ENCODE results near the gene FUZ.

- TF ChIP-seq ZNF274 (IDR thresholded peaks at IDR 0.05; ENCODE audit: low read depth, low read length): no peak
- TF ChIP-seq SUZ12 (IDR thresholded peaks at IDR 0.05; ENCODE audit: extremely low read depth, insufficient read depth, insufficient read length): no peak
- no peak for TF ChIP-seq YY1 (IDR thresholded peaks at IDR 0.05; ENCODE audit: insufficient read depth, insufficient read length)
Observed at GRCh38 chr19:49849433-49850220, 36.5 kb upstream of the FUZ start.
